Right lobe of liver (tissue), 6 donors: ENCODE results near the gene ALDH1L1. TPM values are rescaled to one million over a fixed set of nuclear protein-coding genes. Genes with fewer than 3 reads are reported as not detected.
A peak's percentile ranks its signal among the peaks of the same experiment; 100 is the strongest.

Experiments
- ATAC-seq, 4 donors: fragments of 200-7000 bp; cut with Tn5 transposase; one replicate each; pipeline ENCODE4 v1.9.1; 2020; ENCODE audit warnings: mild to moderate bottlenecking in 4 of 4, moderate library complexity in 4 of 4
- DNase-seq, 3 donors: peaks; one replicate each; pipeline ENCODE4 v3.0.0-alpha.2; 2020
- H3K27ac ChIP-seq, 3 donors: fragments of 200-600 bp; one replicate each; pipeline ENCODE4 v1.8.0; 2022
- H3K27me3 ChIP-seq, 2 donors: fragments of 200-600 bp; one replicate each; pipeline ENCODE4 v1.8.0; 2022
- H3K36me3 ChIP-seq, 4 donors: fragments of 200-600 bp; sonication (generic) in 1 of 4; one replicate each; pipeline versions ENCODE4 v1.5.1 to v1.8.0; 2017 to 2022; ENCODE audit warnings: control low read depth in 1 of 4
- H3K4me1 ChIP-seq, 4 donors: fragments of 200-600 bp; sonication (generic) in 1 of 4; one replicate each; pipeline versions ENCODE4 v1.5.1 to v1.8.0; 2017 to 2022; ENCODE audit warnings: control low read depth in 1 of 4
- H3K4me3 ChIP-seq, 3 donors: fragments of 200-600 bp; one replicate each; pipeline ENCODE4 v1.8.0; 2022
- H3K9me3 ChIP-seq, 4 donors: fragments of 200-600 bp; sonication (generic) in 1 of 4; one replicate each; pipeline versions ENCODE4 v1.5.1 to v1.8.0; 2017 to 2022; ENCODE audit warnings: control low read depth in 1 of 4
- CTCF ChIP-seq, 4 donors: fragments of 200-600 bp in 3 of 4; fragments of 450-650 bp in 1 of 4; IDR thresholded peaks; one replicate each; pipeline versions ENCODE4 v1.5.1 to v1.8.0; 2016 to 2022; ENCODE audit warnings: antibody characterized with exemption in 4 of 4, mild to moderate bottlenecking in 2 of 4
- POLR2A ChIP-seq: fragments of 450-650 bp; IDR thresholded peaks from one replicate; pipeline ENCODE4 v1.6.1; 2017; ENCODE audit warnings: antibody characterized with exemption, mild to moderate bottlenecking
- WGBS: methylation state at CpG from one replicate; pipeline ENCODE4 v1.1.6; 2018; ENCODE audit warnings: low coverage, low lambda C conversion rate; ENCODE audit not compliant: insufficient coverage; ENCODE audit errors: missing lambda C conversion rate; 5-methylcytosine and 5-hydroxymethylcytosine counted together
- intact Hi-C, 2 donors: fragments of 100-400 bp; cut with DNase I; formaldehyde crosslinking; loops; one replicate each; pipeline versions ENCODE4 v1.11.2 to v1.14.1; 2022
- total RNA-seq, 6 experiments: library from RNA; depleted of rRNA in 2 of 6; stranded (reverse); fragments of >200 nt in 2 of 6; fragmentation: NEBNext Ultra II Directional in 3 of 6; extraction: Animal tissue kit (Norgen Biotek cat#: 25700) in 3 of 6; gene quantifications; one replicate each; pipeline versions ENCODE4 v1.1.0 to v1.2.4, GENCODE V29; 2016 to 2023
- donor health status: DM: no; HTN: yes; CAD: no.
- donor health status: DM: no; HTN: no; CAD: no.
- donor health status: DM: no; HTN: no; CAD: no.
- donor health status: DM: no; HTN: yes; CAD: no.
- donor health status: DM: no; HTN: yes; CAD: no.

ALDH1L1 gene
- total RNA-seq, 6 experiments from 2014 or later = 94.9 to 962 (median 353) TPM

- peak in 1 of 4 donors; percentile 4 for ATAC-seq
- Histone ChIP-seq H3K4me3 (no peak overlapping the region), H3K9me3 (no peaks in the 10 kb centered on the region), H3K36me3 (no peaks in the 10 kb centered on the region), H3K4me1 (peaks cover 0 to 59% (median 19%) of the 10 kb centered on the region in 4 donors), H3K27ac (peak overlapping the region in 2 of 3 donors; percentile 96 to 97), H3K27me3 (no peaks in the 10 kb centered on the region)
- no peak for TF ChIP-seq CTCF (IDR thresholded peaks at IDR 0.05)
- peak; percentile 13 for TF ChIP-seq POLR2A
- intact Hi-C loops = no loop called here
- no peak for DNase-seq
- 60% methylated on average over 4 of the region's 4 CpGs for WGBS
These were observed 7.5 kb upstream of the ALDH1L1 start for GRCh38 chr3:126187920-126188319.

GRCh38 chr3:126186749-126187148, 6.4 kb upstream of the ALDH1L1 start:
- DNase-seq (peak; percentile 38 to 69 (median 62)), ATAC-seq (peak; percentile 47 to 57 (median 52))
- intact Hi-C loops = no loop called here
- Histone ChIP-seq H3K4me3 (no peak overlapping the region), H3K9me3 (no peaks in the 10 kb centered on the region), H3K4me1 (peaks cover 0 to 60% (median 23%) of the 10 kb centered on the region in 4 donors), H3K27ac (peak overlapping the region in 2 of 3 donors; percentile 96 to 97), H3K36me3 (no peaks in the 10 kb centered on the region), H3K27me3 (no peaks in the 10 kb centered on the region)
- 41% methylated on average over 8 of the region's 9 CpGs for WGBS
- TF ChIP-seq POLR2A (peak; percentile 9), CTCF (IDR thresholded peaks at IDR 0.05) (no peak)

GRCh38 chr3:126186271-126186670, 5.9 kb upstream of the ALDH1L1 start:
- peak in 2 of 3 donors; percentile 83 to 86 for DNase-seq
- Histone ChIP-seq H3K4me1 (peaks cover 0 to 65% (median 24%) of the 10 kb centered on the region in 4 donors), H3K36me3 (no peaks in the 10 kb centered on the region), H3K4me3 (no peak overlapping the region), H3K27ac (peak overlapping the region in 2 of 3 donors; percentile 96 to 97), H3K9me3 (no peaks in the 10 kb centered on the region), H3K27me3 (no peaks in the 10 kb centered on the region)
- intact Hi-C loops = no loop called here
- TF ChIP-seq POLR2A (no peak), CTCF (IDR thresholded peaks at IDR 0.05) (no peak)
- ATAC-seq = peak; percentile 42 to 73 (median 69)
- 37% methylated on average over 3 of the region's 4 CpGs for WGBS

GRCh38 chr3:126184465-126185000, 4.1 kb upstream of the ALDH1L1 start:
- H3K27ac ChIP-seq = peak overlapping the region; percentile 39 to 97 (median 96)
- intact Hi-C loops = no loop called here

More at GRCh38 chr3:126184465-126185000, 4.1 kb upstream of the ALDH1L1 start:
- peak; percentile 45 to 59 (median 56) for ATAC-seq
- 20% methylated on average over 4 of the region's 6 CpGs for WGBS
- H3K36me3 ChIP-seq = no peaks in the 10 kb centered on the region
- H3K4me3 ChIP-seq = no peak overlapping the region
- H3K9me3 ChIP-seq = no peaks in the 10 kb centered on the region
- peak in 1 of 3 donors; percentile 71 for DNase-seq
- H3K4me1 ChIP-seq = peaks cover 0 to 62% (median 24%) of the 10 kb centered on the region in 4 donors
- TF ChIP-seq CTCF (IDR thresholded peaks at IDR 0.05) (no peak), POLR2A (no peak)
- no peaks in the 10 kb centered on the region for H3K27me3 ChIP-seq
